Measurements from ENCODE around the gene TSPAN16.

Gene TSPAN16

DNA sequence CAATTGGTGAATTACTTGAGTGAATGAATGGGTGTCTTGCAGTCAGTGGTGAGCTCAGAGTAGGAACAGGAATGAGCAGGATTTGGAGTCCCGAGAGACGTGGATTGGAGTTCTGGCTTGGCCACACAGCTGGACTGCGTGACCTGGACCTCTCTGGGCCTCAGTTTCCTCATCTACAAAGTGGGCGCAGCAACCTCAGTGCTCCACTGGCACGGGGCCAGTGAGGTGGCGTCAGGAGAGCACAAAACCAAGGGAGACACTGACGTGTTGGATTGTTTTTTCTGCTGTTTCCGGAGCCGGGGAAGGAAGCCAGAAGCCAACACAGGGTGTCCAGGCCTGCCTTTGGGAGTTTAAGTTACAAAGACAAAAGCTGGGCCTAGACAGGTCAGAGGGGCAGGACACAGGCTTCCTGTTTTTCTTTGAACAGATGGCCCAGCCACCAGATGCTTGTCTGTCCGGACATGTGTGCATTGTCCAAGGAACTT, 27.1 kb upstream of the TSPAN16 start:
- DNase-seq (ENCODE audit: low read depth in 2 of 3, low spot score in 2 of 3): no peak

DNA sequence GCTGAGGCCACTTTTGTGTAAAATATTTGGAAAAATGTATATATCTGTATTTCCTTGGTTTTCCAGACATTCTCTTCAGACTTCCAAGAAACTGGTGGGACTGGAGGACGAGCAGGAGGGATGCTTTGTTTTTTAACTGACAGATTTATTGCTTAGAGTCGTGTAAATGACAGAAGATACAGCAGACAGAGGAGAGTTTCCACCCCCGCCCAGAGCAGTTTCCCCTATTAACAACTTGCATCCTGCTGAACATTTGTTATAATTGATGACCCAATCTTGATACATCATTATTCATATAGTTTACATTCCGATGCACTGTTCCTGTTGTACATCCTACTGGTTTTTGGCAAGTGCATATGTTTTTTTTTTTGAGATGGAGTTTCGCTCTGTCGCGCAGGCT, 26.6 kb upstream of the TSPAN16 start:
- no peak for DNase-seq (ENCODE audit: low read depth in 2 of 3, low spot score in 2 of 3)

DNA sequence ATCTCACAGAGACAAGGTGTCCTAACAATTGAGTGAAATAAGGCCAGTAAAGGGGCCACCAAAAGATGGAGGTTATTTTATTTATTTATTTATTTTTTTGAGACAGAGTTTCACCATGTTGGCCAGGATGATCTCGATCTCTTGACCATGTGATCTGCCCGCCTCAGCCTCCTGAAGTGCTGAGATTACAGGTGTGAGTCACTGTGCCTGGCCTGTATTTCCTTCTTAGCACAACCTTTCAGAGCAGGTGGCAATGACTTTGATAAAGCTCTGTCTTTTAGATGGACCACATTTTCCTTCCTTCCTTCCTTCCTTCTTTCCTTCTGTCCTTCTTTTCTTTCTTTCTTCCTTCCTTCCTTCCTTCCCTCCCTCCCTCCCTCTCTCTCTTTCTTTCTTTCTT, 22.7 kb upstream of the TSPAN16 start:
- no peak for DNase-seq (ENCODE audit: low read depth in 2 of 3, low spot score in 2 of 3)

DNA sequence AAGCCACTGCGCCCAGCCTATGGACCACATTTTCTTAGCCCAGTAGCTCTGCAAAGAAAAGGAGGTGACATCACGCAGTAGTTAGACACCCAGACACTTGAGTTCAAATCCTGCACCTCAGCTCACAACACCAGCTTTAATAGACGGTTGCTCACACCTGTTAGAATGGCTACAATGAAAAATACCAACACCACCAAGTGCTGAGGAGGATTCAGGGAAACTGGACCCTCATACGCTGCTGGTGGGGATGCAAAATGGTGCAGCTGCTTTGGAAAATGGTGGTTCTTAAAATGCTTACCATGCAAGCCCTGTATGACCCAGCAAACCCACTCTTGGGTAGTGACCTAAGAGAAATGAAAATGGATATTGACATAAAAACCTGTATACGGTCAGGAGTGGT, 22.0 kb upstream of the TSPAN16 start:
- no peak for DNase-seq (ENCODE audit: low read depth in 2 of 3, low spot score in 2 of 3)

DNA sequence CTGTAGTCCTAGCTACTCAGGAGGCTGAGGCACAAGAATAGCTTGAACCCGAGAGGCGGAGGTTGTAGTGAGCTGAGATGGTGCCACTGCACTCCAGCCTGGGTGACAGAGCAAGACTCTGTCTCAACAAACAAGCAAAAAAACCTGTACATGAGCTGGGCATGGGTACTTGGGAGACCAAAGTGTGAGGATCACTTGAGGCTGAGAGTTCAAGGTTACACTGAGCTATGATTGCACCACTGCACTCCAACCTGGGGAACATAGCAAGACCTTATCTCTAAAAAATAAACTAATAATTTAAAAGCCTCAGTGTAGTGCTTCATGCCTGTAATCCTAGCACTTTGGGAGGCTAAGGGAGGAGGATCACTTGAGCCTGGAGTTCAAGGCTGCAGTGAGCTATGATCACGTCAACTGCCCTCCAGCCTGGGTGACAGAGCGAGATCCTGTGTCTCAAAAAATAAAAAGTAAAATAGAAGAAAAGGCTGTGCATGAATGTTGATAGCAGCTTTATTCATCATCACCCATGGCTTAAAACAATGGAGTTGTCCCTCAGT, 21.4 kb upstream of the TSPAN16 start:
- DNase-seq (ENCODE audit: low read depth in 2 of 3, low spot score in 2 of 3): no peak

DNA sequence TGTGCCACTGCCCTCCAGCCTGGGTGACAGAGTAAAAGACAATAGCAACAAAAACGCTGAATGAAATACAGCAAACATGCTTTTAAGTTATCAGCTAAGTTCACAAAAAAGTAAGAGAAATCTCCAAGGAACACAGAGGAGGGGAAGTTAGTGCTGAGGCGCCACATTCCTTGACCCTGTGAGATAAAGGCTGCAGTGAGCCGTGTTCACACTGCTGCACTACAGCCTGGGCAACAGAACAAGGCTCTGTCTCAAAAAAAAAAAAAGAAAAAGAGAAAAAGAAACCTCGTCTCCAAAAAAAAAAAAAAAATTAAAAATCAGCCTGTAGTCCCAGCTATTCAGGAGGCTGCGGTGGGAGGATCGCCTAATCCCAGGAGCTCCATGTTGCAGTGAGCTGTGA, 17.3 kb upstream of the TSPAN16 start:
- no peak for DNase-seq (ENCODE audit: low read depth in 2 of 3, low spot score in 2 of 3)

DNA sequence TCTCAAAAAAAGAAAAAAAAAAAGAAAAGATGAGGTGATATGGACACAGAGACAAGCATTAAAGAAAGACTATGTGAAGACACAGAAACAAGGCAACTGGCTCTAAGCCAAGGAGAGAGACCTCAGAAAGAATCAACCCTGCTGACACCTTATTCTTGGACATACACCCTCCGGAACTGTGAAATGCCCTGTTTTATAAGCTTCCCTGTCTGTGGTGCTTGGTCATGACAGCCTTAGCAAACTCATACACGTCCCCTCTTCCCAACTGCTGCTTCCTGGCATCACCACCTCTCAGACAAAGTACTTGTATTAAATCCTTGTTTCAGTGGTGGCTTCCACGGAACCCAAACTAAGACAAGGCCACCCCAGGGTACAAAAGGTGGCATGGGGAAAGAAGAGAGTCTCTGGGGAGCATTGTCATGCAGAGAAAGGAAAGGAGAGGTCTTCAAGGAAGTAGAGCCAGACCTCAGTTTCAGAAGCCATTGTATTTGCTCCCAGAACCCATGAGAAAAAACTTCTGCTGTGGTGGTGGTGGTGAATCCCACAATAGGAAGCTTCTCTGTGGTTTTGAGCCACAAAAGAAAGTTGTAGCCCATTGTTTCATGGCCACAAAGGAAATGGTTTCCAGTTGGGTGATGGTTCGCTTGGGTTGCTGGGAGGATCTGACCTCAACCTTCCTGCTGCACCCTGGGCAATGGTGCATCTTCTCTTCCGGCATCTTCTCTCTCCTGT, 16.3 kb upstream of the TSPAN16 start:
- no peak for DNase-seq (ENCODE audit: low read depth in 2 of 3, low spot score in 2 of 3)

DNA sequence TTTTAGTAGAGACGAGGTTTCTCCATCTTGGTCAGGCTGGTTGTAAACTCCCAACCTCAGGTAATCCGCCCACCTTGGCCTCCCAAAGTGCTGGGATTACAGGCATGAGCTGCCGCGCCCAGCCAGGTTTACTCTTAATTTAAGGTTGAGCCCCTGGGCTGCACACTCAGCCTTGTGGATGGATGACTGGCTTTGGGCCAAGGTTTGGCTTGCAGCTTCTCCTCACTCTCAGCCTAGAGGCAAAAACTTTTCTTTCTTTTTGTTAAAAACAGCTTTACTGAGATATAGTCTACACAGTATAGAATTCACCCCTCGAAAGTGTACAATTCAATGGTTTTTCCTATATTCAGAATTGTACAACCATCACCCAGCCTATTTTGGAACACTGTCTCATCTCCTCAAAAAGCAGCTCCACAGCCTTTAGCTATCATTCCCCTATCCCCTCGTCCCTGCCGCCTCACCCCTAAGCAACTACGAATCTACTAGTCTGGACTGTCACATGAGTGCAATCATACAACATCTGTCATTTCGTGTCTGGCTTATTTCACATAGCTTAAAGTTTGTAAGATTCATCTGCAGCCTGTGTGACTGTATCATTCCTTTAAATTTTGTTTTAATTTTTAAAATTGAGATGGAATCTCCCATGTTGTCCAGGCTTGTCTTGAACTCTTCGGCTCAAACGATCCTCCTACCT, 14.5 kb upstream of the TSPAN16 start:
- DNase-seq (ENCODE audit: low read depth in 2 of 3, low spot score in 2 of 3): no peak

DNA sequence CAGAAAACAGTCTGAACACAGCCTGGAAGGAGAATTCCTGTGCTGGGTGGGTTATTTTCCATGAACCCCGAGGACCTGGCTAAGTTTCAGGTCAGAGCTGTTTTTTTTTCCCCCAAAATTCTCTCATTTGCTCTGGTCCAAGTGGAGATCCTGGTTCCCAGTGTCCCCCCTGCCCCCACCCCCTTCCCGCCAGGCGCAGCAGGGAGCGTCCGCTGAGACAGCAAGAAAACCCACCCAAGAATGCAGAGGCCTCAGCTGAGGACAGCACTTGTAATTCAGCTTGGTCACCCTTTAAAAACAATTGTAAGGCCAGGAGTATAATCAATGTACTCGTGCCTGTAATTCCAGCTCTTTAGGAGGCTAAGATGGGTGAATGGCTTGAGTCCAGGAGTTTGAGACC, 11.4 kb upstream of the TSPAN16 start:
- no peak for DNase-seq (ENCODE audit: low read depth in 2 of 3, low spot score in 2 of 3)

DNA sequence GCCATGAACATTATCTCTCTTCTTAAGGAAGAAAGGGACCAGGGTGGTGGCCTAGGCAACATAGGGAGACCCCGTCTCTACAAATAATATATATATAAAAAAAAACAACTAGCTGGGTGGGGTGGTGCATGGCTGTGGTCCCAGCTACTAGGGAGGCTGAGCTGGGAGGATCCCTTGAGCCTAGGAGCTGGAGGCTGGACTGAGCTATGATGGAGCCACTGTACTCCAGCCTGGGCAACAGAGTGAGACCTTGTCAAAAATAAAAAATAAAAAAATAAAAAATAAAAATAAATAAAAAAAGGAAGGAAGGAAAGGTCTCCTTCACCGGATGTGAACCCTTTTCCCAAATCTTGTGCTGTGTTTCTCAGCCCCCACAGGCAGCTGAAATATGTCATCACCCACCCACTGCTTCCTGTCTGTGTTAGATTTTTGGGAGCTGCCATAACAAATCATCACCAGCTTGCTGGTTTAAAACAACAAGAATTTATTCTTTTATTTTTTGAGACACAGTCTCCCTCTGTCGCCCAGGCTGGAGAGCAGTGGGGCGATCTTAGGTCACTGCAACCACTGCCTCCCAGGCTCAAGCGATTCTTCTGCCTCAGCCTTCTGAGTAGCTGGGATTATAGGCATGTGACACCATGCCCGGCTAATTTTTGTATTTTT, 9.5 kb upstream of the TSPAN16 start:
- no peak for DNase-seq (ENCODE audit: low read depth in 2 of 3, low spot score in 2 of 3)

DNA sequence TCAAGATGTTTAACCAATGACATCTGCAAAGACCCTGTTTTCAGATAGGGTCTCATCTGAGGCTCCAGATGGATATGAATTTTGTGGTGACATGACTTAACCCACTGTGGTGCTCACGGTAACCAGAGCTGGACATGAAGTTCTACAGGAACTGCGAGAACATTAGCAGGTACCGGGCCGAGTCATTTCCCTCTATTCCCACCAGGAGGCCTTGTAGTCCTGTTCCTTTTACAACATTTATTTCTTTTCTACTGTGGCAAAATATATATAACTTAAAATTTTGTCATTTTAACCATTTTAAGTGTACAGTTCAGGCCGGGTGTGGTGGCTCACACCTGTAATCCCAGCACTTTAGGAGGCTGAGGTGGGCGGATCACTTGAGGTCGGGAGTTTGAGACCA, 7.6 kb upstream of the TSPAN16 start:
- DNase-seq (ENCODE audit: low read depth in 2 of 3, low spot score in 2 of 3): no peak

DNA sequence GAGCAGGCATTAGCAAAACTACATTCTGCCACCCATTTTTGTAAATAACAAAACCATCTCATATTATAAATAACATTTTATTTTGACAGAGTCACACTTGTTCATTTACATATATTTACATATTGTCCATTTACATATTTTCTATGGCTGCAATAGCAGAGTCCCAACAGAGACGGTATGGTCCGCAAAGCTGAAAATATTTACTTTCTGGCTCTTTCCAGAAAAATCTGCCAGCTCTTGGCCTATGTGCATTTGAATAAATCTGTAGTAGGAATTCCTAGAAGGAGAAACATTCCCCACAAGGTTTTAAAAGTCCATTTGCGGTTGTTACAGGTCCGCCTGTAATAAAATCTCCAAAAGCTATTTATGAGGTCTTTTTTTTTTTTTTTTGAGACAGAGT, 5.7 kb upstream of the TSPAN16 start:
- DNase-seq (ENCODE audit: low read depth in 2 of 3, low spot score in 2 of 3): no peak

DNA sequence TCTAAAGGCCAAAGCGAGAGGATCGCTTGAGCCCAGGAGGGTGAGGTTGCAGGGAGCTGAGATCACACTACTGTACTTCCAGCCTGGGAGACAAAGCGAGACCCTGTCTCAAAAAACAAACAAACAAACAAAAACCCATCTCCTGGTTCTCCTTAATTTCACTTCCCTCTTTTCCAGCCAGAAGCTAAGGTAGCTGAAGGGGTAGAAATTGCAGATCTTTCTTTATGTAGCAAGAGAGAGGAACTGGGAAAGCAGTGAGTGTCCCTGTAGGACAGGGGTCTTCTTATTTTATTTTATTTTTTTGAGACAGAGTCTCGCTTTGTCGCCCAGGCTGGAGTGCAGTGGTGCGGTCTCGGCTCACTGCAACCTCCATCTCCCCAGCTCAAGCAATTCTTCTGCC, 4.5 kb upstream of the TSPAN16 start:
- DNase-seq (ENCODE audit: low read depth in 2 of 3, low spot score in 2 of 3): no peak

DNA sequence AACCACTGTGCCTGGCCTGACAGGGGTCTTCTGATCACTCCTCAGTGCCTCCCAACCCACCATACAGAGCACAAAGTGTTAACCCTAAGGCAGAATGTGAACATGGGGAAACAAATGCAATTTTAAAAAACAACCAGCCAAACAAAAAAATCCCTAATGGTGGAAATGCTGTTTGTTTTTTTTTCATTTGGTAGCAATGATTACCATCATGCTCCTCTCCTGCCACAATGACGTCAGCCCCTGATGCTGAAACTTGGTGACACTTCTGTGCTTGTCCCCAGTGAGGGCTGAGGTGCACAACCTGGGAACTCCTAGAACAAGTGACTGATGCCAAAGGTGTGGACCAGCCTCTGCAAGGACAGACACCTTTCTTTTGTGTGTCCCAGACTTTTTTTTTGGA, 4.0 kb upstream of the TSPAN16 start:
- DNase-seq (ENCODE audit: low read depth in 2 of 3, low spot score in 2 of 3): no peak

DNA sequence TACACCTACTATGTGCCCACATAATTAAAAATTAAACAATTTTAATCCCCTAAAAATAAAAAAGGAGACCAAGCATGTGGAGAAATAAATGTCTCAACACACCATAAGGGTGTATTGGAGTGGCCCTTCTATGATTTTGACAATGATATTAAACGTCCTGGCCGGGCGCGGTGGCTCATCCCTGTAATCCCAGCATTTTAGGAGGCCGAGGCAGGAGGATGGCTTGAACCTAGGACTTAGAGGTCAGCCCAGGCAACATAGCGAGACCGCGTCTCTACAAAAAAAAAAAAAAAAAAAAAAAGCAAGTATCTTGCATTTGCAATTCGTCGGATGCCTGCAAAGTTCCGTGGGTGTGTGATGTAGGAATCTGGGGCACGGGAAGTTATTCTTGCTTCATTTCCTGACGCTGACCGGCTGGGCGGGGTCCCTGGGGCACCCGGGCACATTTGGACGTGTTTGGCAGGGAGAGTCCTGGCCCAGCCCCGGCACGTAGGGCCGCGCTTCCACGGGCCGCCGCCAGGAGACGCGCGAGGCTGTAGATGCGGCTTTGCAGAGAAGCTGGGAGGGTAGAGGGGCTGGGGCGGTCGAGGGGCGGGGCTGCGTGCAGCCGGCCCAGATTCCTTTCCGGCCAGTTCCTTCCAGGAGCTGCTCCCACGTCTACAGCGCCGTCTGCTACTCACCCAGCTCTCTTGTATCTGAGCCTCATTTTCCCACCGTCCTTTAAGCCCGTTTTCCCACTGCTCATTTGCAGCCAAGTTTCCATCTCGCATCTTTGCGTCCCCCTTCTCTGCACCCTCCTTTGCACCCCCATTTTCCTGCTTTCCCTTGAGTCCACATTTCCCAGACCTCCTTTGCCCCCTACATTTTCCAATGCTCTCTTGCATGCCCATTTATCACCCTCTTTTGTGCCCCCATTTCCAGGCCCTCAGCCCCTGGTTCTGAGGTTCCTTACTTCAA, 2.2 kb upstream of the TSPAN16 start:
- peak; percentile 63 to 77 (median 70) for DNase-seq (ENCODE audit: low read depth in 2 of 3, low spot score in 2 of 3)

DNA sequence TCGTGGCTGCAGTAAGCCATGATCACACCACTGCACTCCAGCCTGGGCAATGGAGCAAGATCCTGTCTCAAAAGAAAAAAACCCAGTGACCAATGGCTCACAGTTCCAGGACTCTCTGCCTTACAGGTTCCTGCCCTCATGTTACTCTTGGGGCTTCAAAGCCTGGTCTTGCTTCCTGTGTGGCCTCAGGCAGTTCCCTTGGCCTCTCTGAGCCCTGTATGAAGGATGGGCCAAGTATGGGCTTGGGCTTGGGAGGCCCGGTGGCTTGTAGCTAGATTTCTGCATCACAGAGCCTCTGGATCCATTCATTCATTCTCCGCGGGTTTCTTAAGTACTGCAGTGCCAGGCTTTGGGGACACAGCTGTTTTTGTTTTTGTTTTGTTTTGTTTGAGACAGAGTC, 780 bp upstream of the TSPAN16 start:
- DNase-seq (ENCODE audit: low read depth in 2 of 3, low spot score in 2 of 3): no peak

DNA sequence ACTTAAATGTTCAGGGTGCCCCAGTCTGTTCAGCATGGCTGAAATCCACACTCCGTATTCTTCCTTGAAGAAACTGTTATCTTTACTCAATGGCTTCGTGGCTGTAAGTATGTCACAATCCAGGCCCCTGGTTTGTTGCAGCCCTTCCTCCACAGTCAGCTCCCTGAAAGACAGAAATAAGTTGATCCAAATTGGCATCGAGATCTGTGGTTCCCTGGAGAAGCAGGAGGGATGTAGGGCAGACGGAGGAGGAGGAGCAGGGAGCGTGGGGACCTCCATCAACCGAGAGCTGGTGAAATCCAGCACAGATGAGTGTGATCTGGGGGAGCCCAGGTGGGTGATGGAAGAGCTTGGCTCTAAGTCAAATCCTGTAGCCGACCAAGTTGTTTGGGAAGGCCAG, 304 bp downstream of the TSPAN16 start:
- no peak for DNase-seq (ENCODE audit: low read depth in 2 of 3, low spot score in 2 of 3)

DNA sequence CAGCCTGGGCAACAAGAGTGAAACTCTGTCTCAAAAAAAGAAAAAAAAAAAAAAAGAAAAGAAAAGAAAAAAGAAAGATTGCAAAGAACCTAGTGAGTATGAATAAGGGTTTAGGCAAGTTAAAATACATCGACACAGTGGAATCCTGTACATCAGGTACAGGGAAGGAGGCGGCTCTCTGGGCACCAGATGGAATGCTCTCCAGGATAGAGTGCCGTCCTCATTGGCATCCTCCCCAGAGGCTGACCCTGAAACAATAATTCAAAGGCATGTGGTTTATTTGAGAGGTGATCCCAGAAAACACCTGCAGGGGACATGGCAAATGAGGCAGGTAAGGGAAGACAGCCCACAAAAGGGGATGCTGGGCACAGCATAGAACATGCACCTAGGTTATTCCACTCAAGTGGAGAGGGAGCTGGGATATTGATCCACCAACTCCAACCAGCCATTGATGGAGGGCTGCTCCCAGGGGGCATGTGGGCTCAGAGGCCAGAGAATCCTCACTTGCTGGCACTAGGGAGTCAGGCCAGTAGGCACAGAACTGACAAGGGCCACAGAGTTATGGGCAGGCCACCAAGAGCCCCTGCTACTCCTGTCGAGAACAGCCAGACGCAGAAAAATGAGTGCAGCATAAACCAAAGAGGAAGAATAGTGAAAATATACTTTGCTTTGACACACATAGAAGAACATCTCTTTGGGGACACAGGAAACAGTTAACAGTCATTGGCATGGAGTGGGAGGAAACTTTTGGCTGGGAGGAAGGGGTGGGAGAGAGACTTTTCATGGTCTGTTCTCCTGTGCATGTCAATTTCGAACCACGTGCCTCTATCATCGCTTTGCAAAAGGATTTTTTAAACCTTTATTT, 4.2 kb downstream of the TSPAN16 start:
- DNase-seq (ENCODE audit: low read depth in 2 of 3, low spot score in 2 of 3): no peak

DNA sequence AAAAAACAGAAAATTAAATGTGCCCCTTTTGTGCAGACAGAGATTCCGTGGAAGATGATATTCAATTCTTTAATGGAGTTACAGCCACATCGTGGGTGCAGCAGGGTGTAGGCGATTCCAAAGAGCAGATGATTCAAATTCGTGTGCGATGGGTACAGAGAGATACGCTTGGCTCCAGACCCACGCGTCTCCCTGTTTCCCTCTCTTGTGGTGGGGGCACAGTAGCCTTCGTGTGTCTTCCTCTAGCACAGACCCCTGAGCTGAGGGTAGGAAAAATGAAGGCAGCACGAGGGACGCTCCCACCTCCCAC, 4.8 kb downstream of the TSPAN16 start:
- DNase-seq (ENCODE audit: low read depth in 2 of 3, low spot score in 2 of 3): no peak

DNA sequence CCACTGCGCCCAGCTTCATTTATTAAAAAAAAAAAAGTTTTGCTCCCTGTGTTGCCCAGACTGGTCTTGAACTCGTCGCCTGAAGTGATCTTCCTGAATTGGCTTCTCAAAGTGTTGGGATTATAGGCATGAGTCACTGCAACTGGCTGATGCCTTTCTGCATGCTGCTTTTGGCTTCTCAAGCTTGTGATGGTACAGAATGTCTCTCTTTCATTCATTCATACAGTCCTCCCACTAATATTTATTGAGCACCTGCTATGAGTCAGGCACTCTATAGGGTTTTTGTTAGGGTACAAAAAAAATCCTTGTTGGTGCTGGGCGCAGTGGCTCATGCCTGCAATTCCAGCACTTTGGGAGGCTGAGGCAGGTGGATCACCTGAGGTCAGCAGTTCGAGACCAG, 9.0 kb downstream of the TSPAN16 start:
- DNase-seq (ENCODE audit: low read depth in 2 of 3, low spot score in 2 of 3): no peak
